Right ventricle myocardium inferior (tissue), 1 donor: ENCODE results near the gene OR1M1. TPM values are rescaled to one million over a fixed set of nuclear protein-coding genes. Genes with fewer than 3 reads are reported as not detected.

Experiments
- total RNA-seq: library from RNA; stranded (reverse); fragmentation: NEBNext Ultra II Directional; extraction: Animal tissue kit (Norgen Biotek cat#: 25700); gene quantifications from one replicate; pipeline ENCODE4 v1.2.1, GENCODE V29; 2021
- donor health status: DM: no; HTN: yes; CAD: no; lungs with severe emphysema.

The OR1M1 gene
- total RNA-seq, 1 donor from 2014 or later: not detected

Other genes with a start within 250 kb of the OR1M1 start
- gene MUC16, start 76.7 kb upstream of the OR1M1 start, total RNA-seq: 0.05 TPM
- gene OR7G2, start 20.4 kb downstream of the OR1M1 start, total RNA-seq: not detected
- gene OR7G1, start 28.7 kb downstream of the OR1M1 start, total RNA-seq: not detected
- gene OR7G3, start 39.9 kb downstream of the OR1M1 start, total RNA-seq: not detected
- gene ZNF317, start 53.3 kb downstream of the OR1M1 start, total RNA-seq: 14.7 TPM
- 0.08 TPM for gene OR7D2, start 91.9 kb downstream of the OR1M1 start, total RNA-seq
- gene OR7D4, start 132.5 kb downstream of the OR1M1 start, total RNA-seq: not detected
- not detected for gene OR7E24, start 163.9 kb downstream of the OR1M1 start, total RNA-seq
- 3.5 TPM for gene ZNF699, start 222.8 kb downstream of the OR1M1 start, total RNA-seq
- gene ZNF559, start 237.1 kb downstream of the OR1M1 start, total RNA-seq: 16.6 TPM